NB4 (cell line): ENCODE measurements around the gene MRPL10.

ENCODE experiments used
- MYC ChIP-seq: IDR thresholded peaks from 2 replicates; pipeline ENCODE4 v1.6.1; 2011; ENCODE audit warnings: low read depth, low read length
- POLR2A ChIP-seq: IDR thresholded peaks from 2 replicates; pipeline ENCODE4 v1.6.1; 2011; ENCODE audit warnings: mild to moderate bottlenecking; ENCODE audit not compliant: insufficient read length; ENCODE audit errors: extremely low read depth
- TF ChIP-seq, protein P1 (sequence below): IDR thresholded peaks from one replicate; pipeline ENCODE4 v1.5.1; 2012; ENCODE audit warnings: low read depth, low read length
- TF ChIP-seq, protein P2 (sequence below): IDR thresholded peaks from 2 replicates; pipeline ENCODE4 v1.6.1; 2011; ENCODE audit warnings: low read depth, low read length

DNA sequence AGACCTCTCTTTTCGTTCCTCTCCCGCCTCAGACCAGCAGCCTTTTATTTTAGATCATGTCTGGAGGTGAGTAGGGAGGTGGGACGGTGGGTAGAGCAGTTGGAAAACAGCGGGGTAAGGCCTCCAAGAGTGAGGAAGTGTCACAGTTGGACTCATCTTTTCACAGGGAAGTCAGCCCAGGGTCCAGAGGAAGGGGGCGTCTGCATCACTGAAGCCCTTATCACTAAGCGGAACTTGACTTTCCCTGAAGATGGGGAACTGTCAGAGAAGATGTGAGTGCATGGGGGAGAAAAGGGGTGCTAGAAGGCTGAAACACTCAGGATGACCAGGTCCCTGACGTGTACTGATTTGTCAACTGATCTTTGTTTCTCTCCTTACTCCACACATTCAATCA, 590 bp upstream of the MRPL10 start:
- TF ChIP-seq POLR2A: no peak
- TF ChIP-seq, protein P1, sequence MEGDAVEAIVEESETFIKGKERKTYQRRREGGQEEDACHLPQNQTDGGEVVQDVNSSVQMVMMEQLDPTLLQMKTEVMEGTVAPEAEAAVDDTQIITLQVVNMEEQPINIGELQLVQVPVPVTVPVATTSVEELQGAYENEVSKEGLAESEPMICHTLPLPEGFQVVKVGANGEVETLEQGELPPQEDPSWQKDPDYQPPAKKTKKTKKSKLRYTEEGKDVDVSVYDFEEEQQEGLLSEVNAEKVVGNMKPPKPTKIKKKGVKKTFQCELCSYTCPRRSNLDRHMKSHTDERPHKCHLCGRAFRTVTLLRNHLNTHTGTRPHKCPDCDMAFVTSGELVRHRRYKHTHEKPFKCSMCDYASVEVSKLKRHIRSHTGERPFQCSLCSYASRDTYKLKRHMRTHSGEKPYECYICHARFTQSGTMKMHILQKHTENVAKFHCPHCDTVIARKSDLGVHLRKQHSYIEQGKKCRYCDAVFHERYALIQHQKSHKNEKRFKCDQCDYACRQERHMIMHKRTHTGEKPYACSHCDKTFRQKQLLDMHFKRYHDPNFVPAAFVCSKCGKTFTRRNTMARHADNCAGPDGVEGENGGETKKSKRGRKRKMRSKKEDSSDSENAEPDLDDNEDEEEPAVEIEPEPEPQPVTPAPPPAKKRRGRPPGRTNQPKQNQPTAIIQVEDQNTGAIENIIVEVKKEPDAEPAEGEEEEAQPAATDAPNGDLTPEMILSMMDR: no peak
- TF ChIP-seq, protein P2, sequence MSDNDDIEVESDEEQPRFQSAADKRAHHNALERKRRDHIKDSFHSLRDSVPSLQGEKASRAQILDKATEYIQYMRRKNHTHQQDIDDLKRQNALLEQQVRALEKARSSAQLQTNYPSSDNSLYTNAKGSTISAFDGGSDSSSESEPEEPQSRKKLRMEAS: no peak
- no peak for TF ChIP-seq MYC
